ENCODE measurements around the gene ULK3.

The ULK3 gene

DNA sequence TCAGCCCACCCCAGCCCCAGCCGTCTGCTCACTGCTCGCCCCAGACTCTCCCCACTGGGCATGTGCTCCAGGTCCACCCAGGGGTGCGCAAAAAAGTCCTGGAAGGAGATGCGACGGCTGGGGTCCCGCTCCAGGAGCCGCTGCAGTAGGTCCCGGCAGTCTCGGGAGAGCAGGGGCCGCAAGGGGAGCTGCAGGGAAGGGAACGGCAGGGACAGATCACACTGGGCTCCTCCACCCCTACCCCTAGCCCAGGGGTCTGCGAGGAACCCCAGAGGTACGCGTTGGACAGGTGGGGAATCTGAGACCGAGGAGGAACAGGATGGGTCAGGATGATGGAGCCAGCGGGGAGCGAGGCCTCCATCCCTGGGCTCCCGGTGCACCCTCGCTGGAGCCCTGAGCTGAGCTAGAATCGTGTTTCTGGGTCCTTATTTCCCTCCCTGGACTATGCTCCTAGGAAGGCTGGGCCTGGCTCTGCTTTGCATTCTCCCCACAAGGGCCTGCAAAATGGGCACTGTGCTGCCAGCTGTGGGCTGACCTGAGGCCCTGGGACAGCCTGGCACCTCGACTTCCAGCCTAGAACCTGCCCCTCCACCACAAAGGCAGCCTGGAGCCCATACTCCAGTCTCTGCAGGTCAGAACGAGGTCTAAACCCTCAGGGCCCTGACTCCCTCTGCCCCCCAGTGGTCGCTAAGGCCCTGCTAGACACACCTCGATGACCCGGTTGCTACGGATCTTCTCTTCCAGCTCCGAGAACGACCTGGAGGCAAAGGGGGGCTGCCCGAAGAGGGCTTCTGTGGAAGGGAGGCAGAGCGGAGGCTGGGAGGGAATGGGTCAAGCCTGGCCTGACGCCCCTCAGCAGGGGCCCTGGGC is 3.2 kb downstream of the ULK3 start:
- no peak for DNase-seq

DNA sequence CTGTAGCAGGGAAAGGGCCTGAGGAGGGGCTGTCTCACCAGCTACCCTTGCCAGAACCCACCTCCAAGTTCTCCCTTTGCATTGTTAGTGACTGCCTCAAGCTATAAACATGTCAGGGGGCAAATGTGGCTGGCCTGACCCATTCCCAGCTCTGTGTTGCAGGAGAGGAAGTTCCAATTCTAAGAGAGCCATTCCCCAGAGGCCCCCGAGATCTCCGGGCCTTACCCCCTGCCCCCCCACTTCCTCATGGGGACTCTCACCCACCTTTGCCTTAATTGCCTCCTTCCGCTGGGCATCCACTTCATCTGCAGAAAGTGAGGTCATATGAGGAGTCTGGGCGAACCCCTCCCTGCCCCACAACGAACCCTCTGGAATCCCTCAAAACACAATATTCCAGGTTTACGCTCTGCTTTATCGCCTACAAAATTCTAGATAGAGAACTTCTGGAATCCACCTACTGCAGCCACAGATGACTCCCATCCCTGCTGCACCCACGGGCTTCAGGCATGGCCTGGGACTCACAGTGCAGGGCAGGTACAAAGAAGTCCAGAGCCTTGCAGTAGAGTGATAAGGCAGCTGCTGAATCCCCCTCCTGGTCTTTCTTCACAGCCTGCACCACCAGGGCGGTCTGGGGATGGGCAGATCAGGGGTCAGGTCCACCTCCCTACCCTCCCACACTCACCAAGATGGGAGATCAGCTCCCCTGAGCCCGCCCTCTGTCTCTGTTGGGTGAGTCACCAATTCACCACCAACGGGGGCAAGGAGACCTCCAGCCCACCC is 4.0 kb downstream of the ULK3 start:
- DNase-seq, result no peak

DNA sequence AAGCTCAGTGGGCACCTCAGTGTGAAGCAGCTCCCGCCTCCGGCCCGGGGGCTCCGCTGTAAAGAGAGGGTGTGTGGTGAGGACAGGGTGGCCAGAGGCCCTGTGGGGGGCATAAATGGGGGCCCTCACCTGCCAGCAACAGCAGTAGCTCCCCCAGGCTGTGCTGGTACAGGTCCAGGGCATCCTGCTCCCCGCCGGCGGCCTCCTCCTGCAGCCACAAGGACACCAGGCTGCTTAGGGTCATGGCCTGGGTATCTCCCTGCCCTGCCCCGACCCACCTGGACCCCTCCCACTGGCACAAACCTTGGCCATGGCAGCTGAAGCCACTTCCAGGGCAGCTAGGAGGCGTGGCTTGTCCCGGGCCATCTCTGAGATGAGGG is 4.8 kb downstream of the ULK3 start:
- no peak for DNase-seq

DNA sequence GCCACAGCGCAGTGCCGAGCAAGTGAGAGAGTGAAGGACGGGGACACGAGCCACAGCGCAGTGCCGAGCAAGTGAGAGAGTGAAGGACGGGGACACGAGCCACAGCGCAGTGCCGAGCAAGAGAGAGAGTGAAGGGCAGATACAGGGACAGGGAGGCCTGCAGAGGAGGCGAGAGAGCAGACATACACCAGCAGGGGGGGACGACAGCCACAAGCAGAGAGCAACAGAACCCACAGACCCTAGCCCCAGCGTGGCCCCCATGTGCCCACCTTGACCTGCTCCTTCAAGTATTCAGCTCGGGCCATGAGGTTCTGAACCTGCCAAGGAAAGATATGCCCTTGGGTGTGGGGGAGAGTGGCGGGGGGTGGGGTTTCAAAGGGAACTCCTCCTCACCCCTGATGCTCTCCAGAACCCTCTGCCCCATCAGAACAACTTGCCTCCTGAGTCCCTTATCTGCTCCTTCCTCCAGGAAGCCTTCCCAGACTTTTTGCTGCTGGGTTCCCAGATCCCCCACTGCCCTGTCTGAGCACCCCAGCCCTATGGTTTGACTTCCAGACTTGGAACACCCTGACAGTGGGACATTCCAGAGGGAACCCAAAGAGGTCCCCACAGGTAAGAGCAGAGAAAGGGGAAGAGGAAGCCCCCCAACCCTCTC is 5.3 kb downstream of the ULK3 start:
- no peak for DNase-seq

DNA sequence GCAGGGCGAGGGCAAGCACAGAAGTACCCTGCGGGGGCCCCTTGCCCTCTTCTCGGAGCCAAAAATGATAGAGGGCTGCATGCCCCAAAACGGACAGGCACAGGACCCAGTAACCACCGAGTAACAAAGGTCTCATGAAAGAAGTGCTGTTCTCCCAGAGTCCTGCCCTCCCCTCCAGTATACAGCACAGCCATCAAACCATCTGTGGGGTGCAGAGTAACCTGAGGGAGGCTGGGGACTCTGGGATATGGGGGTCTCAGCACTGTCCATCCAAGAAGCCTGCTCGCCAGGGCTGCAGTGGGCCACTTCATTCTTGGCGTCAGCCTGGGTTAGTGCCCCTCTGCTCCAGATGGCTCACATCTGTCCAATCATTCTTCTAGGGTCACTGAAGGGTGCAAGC is 6.1 kb downstream of the ULK3 start:
- no peak for DNase-seq

DNA sequence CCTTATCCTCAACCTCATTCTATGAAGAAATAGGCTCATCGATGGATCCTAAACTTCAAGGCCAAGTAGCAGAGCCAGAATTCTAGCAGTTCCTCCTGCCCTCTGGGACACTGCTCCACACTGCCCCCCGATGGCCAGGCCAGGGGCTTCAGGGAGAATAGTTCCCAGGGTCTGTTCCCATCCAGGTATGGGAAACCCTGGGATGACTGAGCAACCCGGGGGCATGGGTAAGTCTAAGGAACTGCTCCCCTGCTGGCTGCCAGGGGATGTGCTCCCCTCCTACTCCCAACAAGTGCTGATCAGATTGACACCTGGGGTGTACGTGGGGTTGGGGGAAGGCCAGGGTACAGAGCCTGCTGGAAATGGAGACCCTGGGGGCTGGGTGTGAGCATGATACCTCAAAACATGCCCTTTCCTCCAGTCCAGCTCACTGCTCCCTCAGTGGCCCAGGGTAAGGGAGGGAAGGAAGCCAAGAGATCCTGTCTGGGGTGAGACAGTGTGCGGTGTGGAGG is 7.6 kb downstream of the ULK3 start:
- DNase-seq, result peak; percentile 68 to 83 (median 70)

- peak in 1 of 3 donors; percentile 23 for DNase-seq
These were observed 9.4 kb downstream of the ULK3 start for GRCh38 chr15:74833376-74834107.

GRCh38 chr15:74832826-74833225 is 10.1 kb downstream of the ULK3 start:
- peak; percentile 19 to 38 (median 36) for DNase-seq

DNA sequence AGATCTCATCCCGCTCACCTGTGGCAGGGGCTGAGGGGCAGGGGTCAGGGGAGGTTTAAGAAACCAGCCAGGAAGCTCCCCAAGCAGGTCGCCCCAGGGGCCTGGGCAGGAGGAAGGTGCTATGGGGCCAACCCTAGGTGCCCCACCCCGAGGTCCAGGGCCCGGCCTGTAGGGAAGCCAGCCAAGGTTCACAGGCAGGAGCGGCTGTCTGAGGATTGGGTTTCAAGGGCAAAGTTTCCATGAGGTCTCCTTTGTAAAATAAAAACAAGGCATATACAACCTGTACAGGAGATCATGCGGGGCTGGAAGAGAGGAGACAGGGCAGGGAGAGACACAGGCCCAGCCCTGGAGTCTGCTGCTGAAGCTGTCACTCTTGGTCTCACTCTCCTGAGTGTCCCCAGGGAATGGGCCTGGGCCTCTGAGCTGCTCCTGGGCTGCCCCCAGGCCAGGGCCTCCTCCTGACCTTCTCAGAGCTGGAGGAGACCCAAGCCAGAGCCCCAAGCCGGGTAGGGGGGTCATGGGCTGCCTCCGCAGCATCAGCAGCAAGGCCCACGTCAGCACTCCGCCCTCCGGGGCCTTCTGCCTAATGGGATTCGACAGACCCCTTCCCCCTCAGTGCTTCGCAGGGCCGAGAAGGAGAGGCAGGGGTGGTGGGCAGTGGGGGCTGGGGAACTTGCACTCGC is 11.0 kb downstream of the ULK3 start:
- DNase-seq, result no peak

DNA sequence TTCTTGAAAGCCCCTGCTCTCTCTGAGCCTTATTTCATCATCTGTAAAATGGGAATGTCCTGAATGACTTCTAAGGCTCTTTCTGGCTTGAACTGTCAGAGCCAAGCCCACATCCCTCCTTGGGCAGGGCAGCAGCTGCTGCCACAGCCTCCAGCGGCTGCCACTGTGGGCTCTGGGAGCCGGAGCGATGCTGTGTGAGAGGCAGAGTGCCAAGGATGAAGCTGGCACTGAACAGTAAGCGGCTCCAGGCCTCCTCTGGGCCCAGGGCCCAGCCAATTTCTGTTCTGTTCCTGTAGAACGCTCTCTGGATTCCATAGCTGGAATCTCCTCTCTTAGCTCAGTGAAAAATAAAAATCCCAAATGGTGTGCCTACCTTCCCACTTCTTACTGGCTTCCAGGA is 12.1 kb downstream of the ULK3 start:
- DNase-seq, result no peak

DNA sequence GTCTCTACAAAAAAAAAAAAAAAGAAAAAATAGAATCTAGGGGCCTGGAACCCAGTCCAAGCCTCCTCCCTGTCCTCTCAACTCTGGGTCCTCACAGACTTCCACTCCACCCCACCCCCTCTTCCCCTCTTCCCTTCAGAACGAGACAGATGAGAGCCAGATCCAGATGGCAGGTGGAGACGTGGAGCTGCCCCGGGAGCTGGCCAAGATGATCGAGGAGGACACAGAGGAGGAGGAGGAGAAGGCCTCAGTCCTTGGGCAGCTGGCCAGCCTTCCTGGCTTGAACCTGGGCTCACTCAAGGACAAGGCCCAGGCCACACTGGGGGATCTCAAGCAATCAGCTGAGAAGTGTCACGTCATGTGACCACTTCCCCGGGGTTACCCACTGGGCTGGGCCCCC is 13.0 kb downstream of the ULK3 start:
- no peak for DNase-seq

DNA sequence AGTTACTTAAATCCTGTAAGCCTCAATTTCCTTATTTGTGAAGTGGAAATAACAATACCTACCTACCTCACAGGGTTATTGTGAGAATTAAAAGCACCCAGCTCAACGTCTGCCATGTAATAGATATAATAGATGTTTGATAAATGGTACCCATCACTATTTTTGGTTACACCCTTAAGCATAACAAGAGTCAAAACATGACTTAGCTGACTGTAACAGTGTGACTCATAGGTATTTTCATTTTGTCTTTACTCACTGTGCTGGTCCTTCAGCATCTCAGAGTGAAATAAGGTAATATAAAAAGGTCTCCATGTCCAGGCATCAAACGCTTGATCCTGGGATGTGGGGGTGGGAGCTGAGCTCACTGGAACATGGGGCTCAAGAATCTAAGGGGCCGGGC is 13.5 kb downstream of the ULK3 start:
- DNase-seq, result peak in 1 of 3 donors; percentile 15

GRCh38 chr15:74828835-74829234 is 14.1 kb downstream of the ULK3 start:
- no peak for DNase-seq

DNA sequence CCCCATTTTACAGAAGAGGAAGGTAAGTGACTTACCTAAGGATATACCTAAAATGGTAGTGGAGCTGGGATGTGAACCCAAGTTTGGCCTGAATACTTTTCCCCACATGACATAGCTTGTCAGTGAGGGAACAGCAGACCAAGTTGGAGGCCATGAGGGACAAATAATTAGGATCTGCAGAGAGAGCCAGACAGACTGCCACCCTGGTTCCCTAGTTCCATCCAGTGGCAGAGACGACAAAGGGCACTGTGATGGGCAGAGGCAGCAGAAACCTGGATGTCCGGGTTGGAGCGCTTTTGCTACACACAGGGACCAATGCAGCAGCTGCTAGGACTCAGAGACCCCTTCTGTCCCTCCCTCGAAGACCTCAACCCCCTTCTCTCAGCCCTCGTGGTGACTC is 15.3 kb downstream of the ULK3 start:
- DNase-seq, result no peak

GRCh38 chr15:74826921-74827320 is 16.0 kb downstream of the ULK3 start:
- DNase-seq, result no peak

GRCh38 chr15:74826364-74826819 is 16.6 kb downstream of the ULK3 start, which contains the start of gene CPLX3:
Gene CPLX3 (plus strand): TSS chr15:74826627. CDS start chr15:74826704, 77 bp downstream.
- peak; percentile 25 to 69 (median 41) for DNase-seq

DNA sequence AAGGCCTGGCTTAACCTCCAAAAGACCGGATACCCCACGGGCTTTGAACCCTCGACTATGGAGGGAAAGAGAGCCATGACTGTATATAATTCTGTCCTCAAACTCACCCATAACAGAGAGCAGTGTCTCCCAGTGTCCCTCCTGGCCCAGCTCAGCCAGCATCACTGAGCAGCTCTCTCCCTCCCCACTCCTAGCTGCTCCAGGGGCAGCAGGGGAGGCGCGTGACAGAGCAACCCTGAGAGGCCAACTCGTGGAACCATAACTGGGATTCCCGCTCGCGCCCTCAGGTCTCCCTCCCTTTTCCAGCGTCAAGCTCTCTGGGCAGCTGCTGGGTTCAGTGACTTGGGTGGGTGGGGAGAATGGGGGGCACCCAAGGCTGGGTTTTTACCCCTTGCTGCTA is 17.1 kb downstream of the ULK3 start:
- no peak for DNase-seq

DNA sequence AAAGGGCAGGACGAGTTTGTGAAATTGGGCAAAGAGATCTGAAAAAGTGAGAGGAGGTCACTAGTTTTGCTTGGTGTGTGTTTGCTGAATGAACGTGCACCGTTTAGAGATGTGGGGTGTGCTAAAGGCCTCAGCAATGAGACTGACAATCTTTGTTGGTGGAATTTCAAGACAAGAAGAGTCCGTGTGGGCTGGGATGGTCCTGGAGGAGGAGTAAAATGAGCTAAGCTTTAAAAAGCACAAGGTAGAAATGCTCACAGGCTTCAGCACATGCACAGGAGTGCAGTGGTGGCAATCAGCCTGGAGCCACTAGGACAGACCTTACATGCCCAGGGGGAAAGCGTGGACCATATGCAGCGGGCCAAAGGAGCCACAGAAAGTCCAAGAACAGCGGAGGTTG is 18.0 kb downstream of the ULK3 start:
- DNase-seq, result no peak

DNA sequence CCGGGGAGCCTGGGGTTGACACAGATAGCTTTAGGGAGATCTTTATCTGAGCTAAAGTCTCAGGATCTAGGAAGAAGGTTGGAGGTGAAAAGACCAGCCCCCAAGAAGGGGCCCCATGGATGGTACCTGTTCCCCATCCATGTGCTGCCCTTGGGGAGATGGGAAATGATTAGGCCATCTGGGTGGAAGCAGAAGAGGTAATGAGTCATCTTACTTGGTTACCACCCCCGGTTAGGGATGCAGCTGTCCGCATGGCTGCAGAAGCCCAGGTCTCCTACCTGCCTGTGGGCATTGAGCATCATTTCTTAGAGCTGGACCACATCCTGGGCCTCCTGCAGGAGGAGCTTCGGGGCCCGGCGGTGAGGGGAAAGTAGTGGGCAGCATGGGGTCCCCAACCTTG is 19.6 kb downstream of the ULK3 start:
- no peak for DNase-seq

- no peak for DNase-seq
These were observed 20.7 kb downstream of the ULK3 start for GRCh38 chr15:74822233-74822632.

GRCh38 chr15:74821790-74822158 is 21.2 kb downstream of the ULK3 start:
- DNase-seq, result no peak
